NCI-H1105 (cell line): Measurements from ENCODE around the gene PPM1J.

Experiments
- DNase-seq: peaks from one replicate; lab custom pipeline; 2025; lab: John Stamatoyannopoulos, UW

The PPM1J gene

DNA sequence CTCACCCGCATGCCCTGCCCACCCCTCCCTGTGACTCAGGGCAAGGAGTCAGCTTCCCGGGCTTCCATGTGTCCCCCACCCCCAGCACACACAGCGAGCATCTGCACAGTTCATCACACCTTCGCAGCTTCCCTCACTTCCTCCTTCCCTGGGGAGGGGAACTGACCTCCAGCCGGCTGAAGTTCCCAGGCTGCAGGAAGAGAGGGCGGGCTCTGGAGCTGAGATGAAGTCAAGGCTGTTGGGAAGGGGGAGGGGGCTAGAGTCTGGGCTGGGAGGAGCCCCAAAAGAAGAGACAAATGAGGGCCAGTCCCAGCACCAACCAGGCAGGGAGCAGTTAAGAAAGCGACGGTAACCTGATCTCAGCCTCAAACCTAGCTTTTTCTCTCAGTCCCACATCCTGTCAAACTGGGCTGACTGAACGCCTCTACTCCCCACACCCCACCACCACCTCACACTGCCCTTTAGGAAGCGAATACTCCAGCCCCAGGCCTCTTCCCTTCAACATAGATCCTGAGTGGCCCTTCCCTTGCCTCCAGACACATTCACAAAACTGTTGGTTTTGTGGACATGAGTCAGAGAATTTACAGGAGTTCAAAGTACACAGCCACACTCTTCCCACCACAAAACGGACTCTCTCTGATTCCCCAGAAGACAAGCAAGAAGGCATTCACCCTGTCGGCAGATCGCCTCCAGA lies 10.1 kb downstream of the PPM1J start:
- DNase-seq: peak; percentile 75

DNA sequence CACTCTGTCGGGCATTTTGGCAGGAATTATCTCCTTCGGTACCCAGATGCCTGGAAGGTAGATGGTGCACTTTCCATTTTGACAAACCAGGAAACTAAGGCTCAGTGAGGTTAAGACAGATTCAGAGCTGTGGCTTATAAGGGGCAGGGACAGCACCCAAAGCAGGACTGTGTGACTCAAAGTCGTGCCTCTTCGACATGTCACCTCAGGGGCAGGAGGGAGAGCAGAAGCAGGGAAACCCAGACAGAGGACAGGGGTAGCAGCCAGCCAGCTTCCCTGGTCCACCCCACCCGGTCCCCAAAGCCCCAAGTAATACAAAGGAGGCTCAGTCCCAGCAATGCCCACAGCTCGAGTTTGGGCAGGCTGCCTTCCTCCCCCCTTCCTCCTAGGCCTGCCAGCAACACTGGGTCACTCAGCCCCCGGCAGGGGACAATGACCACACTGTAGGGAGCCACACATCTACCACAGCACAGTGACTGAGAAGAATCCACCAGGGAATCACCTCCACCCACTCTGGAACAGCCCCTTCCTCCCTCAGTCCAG lies 10.7 kb downstream of the PPM1J start:
- DNase-seq: no peak

DNA sequence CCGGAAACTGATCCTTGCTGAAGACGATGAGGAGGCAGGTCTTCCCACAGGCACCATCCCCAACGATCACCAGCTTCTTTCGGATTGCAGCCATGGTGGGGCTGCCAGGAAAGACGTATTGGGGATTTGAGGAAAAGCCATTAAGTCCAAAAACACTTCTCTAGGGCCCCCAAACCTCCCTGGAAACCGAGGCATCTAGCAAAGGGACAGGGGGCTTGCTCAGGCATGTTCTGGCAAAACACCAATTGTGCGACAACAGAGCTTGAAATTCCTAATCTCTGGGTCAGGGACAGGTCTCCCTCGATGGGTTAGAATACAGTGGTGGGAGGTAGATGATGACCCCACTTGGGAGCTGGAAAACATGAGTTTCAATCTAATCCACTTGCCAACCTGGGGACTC lies 11.4 kb downstream of the PPM1J start:
- DNase-seq: no peak

DNA sequence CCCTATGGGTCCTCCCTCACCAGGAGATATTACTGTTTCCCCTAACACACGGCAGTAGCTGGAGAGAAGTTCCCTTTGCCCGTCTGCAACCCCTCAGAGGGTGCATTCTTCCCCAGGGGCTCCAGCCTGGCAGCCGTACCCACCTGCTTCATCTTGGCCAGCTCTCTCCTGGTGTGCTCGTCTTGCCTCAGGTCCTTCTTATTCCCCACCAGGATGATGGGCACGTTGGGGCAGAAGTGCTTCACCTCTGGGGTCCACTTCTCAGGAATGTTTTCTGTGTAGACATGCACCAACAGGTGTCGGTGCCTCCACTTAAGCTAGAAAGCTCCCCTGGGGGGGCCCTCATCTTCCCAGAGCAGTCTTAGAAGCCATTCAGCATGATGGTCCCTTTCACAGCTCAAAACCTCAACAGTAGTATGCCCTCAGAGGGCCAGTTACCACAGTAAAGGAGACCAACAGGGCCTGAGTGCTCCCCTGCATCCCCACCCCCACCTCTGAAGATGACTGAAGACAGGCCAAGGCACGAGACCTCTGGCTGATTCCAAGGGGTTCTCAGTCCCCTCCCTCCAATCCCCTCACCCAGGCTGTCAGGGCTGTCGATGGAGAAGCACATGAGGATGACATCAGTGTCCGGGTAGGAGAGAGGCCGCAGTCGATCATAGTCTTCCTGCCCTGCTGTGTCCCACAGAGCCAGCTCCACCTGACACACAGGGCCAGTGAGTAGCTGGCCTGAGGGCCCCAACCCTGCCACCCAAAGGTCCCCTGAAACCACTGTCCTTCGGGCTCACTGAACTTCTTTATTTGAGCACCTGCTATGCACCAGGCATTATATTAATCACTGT lies 12.5 kb downstream of the PPM1J start:
- DNase-seq: no peak

DNA sequence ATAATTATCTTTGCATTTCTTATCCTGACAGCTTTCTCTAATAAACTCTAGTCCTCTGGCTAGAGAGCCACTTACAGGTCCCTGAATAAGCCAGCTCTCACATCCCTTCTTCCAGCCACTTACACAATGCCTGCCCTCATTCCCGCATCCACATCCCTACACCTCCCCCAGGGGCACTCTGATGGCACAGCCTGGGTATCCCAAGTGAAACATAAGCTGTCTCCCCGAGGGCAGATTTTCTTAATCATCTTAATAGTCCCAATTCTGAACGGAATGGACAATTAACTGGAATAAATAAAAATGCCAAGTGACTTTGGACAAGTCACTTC lies 13.1 kb downstream of the PPM1J start:
- DNase-seq: no peak

DNA sequence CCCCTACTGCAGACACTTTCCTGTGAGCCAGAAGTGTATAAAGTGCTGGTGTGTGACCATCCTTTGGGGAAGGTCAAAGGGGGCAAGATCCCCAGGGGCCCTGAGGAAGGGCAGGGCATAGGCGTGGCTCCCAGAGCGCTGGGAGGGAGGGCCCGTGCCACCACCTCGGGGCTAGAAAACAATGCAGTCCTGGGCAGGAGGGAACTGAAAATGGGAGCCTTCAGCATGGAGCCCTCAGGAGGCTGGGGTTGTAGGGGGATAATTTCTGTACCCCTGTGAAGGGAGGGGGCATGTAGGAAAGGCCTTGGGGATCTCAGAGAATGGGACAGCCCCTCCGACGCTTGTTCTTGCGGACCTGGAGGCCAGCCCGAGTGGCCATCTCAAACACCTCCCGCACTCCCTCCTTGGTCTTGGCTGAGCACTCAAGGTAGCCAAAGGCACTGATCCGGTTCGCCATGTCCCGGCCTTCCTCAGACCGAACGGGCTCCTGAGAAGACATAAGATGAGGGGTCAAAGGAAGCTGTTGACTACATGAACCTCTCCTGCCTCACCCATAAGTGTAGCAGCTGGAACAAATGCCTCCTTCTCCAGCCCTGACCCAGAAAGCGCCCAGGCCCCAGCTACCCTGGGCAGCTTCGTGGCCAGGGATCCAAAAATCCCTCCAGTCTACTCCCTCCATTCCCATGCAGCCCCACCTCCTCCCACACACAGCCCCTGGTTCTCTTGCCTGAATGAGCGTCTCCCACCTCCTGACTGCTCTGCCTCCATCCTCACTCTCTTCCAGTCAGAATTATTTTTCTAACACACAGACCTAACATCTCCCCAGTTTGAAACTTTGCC lies 13.7 kb downstream of the PPM1J start:
- no peak for DNase-seq

DNA sequence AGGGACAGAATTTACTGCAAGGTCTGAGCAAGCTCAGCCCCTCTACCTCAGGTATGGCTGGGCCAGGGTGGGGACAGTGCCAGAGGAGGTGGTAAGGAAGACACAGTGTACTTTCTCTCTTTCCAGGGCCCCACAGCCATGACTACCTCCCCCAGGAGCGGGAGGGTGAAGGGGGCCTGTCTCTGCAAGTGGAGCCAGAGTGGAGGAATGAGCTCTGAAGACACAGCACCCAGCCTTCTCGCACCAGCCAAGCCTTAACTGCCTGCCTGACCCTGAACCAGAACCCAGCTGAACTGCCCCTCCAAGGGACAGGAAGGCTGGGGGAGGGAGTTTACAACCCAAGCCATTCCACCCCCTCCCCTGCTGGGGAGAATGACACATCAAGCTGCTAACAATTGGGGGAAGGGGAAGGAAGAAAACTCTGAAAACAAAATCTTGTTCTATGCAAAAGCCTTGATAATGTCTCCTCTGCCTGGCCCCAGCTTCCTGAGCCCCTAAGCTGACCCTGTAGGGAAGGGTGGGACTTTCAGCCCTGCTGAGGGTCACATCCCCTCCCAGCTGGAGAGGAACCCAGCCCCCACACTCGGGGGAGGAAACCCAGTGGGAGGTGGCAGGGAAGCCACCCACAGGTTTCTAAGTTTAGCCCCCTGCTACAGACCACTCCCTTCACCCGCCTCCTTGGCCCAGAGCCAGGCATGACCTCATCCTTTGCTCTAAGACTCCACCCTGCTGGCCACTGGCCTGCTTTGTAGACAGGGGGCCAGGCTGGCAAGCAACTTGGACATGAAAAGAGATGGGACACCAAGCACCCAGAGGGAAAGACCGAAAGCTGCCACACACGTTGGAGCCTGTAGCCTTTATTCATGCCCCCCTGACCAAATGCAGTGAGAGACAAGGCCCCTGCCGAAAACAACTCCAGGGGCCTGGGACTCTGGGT lies 14.6 kb downstream of the PPM1J start:
- DNase-seq: peak; percentile 72

DNA sequence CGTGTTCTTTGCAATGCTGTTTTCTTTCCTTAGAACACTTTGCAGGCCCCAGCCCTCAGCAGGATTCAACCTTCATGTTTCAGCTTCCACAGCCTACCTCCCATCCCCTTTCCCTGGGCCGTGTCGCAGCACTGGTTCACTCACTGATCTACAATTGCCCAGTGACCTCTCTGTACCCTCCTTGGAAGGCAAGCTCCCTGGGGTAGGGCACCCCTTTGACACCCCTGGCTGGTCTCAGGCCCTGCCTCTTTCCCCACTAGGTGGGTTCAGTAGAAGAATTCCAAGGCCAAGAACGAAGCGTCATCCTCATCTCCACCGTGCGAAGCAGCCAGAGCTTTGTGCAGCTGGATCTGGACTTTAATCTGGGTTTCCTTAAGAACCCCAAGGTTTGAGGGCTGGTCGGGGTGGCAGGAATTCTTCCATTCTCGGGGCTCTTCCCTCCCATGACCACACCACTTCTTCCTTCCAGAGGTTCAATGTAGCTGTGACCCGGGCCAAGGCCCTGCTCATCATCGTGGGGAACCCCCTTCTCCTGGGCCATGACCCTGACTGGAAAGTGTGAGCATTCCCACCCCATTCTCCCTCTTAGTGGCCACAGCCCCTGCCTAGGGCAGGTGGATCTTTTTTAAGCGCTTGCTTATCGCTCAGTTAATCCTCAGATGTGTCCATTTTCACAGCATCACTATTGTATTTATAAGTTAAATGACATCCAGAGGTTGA lies 15.5 kb downstream of the PPM1J start:
- no peak for DNase-seq

DNA sequence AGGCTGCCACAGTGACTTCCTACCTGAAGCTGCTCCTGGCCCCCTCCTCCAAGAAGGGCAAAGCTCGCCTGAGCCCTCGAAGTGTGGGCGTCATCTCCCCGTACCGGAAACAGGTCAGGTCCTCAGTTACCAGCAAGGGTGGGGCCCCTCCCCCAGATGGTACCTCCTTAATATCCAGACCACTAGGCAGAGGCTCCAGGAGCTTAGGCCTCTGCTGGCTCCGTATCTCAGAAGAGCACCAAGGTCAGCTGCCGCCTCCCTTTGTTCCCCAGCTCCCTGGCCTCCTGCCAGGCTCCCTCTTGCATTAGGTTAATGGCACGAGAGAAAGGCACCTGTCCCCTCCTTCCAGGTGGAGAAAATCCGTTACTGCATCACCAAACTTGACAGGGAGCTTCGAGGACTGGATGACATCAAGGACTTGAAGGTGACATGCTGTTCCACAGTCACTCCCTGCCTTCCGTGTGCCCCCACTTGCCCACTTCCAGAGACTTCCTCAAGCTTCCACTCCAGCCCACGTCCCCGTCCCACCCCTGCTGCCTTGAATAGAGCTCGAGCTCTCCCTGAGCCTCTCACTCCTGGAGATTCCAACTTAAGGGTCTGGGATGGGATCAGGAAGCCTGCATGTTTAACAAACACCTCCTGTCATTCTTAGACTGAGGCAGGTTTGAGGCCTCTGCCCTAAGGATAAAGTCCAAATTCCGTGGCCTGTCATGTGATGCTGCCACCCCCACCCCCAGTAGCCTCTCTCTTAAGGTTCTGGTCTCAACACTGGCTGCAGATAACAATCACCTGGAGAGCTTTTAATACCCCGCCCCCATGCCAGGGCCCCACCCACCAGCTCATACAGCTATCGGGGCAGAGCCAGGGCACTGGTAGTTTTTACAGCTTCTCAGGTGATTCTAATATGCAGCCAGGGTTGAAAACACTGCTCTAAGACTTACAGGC lies 16.5 kb downstream of the PPM1J start:
- DNase-seq: peak; percentile 97

DNA sequence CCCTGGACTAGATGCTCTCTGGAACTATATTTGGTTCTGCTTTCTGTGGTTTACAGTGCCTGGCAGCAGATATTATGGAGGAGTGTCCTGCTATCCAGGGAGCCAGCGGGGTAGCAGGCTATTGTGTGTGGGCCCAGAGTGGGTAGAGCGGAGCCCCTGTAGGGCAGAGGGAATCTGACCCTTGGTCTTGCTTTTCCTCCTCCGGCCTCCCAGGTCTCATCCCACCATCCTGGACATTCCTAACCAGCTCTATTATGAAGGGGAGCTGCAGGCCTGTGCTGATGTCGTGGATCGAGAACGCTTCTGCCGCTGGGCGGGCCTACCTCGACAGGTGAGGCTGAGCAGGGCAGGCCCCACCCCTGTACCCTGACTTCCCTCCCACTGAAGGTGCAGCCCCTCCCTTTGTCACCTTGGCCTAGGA lies 17.3 kb downstream of the PPM1J start:
- no peak for DNase-seq

DNA sequence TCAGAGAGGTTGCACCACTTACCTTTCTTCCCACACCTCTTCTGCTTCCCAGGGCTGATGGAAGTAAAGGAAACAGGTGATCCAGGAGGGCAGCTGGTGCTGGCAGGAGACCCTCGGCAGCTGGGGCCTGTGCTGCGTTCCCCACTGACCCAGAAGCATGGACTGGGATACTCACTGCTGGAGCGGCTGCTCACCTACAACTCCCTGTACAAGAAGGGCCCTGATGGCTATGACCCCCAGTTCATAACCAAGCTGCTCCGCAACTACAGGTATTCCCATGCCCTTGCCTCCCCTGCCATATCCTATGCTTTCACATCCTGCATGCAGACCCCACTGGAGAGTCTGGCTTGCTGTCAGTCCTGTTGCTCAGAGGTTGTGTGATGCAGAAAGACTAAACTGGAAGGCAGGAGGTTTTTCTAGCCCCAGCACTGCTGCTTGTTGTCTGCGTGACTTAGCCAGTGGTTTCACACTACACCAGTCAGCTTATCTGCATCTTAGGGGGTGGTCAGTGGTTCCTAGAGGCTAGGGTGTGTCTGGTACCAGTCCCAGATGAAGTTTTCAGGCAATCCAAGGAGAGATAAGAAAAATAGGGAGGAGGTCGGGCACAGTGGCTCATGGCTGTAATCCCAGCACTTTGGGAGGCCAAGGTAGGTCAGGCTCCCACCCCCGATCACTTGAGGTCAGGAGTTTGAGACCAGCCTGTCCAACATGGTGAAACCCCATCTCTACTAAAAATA lies 18.4 kb downstream of the PPM1J start:
- no peak for DNase-seq

DNA sequence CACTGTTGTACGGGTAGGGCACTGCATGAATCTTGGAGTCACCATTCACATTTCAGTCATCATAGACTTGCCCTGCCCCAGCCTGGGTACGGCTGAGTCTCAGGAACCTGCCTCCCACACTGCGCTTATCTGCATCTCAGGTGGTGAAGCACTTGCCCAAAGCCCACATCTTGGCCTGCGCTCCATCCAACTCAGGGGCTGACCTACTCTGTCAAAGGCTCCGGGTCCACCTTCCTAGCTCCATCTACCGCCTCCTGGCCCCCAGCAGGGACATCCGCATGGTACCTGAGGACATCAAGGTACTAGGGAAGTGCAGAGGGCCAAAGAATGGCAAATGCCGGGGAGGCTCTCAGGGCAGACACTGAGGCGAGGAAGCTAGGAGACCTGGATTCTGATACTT lies 19.9 kb downstream of the PPM1J start:
- no peak for DNase-seq

DNA sequence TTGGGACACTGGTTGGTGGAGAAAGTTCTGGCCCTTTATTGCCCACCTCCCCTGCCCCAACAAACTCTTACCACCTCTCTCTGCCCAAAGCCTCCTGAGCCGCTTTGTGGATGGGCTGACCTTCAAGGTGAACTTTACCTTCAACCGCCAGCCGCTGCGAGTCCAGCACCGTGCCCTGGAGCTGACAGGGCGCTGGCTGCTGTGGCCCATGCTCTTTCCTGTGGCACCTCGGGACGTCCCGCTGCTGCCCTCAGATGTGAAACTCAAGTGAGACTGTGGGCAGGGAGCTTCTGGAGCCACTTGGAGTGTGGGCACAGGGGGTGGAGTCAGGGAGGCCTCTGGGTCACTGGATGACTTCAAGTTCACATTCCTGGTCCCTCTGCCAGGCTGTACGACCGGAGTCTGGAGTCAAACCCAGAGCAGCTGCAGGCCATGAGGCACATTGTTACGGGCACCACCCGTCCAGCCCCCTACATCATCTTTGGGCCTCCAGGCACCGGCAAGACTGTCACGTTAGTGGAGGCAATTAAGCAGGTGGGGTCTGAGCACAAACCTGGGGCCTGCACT lies 20.7 kb downstream of the PPM1J start:
- no peak for DNase-seq

DNA sequence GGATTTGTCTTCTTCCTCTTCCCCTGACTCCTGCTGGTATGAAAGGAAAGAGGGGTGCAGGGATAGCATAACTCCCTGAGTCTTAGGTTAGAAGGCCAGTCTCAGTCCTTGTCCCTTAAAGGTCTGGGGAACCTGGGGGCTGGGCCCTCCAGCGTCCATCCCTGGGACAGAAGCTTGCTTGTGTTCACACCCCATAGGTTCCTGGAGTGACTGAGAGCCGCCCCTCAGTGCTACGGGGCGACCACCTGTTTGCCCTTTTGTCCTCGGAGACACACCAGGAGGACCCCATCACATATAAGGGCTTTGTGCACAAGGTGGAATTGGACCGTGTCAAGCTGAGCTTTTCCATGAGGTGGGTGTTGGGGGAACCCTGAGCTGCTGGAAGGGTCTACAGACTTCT lies 21.3 kb downstream of the PPM1J start:
- no peak for DNase-seq

DNA sequence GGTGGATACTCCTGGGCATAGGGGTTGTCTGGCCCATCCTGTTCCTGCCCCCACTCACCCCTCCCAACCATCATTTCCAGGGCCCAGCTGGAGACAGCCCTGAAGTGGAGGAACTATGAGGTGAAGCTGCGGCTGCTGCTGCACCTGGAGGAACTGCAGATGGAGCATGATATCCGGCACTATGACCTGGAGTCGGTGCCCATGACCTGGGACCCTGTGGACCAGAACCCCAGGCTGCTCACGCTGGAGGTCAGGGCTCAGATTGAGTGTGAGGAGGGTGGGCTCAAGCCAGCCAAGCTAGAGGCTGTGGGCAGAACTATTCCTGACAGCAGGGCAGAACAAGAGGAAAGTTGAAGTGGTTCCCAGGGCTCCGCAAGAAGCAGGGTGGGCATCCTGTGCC lies 22.5 kb downstream of the PPM1J start:
- DNase-seq: no peak

DNA sequence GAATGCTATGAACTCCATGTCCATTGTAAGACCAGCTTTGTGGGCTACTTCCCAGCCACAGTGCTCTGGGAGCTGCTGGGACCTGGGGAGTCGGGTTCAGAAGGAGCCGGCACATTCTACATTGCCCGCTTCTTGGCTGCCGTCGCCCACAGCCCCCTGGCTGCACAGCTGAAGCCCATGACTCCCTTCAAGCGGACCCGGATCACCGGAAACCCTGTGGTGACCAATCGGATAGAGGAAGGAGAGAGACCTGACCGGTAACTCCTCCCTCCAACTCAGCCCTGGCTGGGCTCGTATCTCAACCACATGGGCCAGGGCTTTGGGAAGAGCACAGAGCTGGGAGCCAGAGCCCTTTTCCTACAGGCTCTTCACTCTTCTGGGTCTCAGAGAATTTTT lies 25.3 kb downstream of the PPM1J start:
- DNase-seq: no peak

DNA sequence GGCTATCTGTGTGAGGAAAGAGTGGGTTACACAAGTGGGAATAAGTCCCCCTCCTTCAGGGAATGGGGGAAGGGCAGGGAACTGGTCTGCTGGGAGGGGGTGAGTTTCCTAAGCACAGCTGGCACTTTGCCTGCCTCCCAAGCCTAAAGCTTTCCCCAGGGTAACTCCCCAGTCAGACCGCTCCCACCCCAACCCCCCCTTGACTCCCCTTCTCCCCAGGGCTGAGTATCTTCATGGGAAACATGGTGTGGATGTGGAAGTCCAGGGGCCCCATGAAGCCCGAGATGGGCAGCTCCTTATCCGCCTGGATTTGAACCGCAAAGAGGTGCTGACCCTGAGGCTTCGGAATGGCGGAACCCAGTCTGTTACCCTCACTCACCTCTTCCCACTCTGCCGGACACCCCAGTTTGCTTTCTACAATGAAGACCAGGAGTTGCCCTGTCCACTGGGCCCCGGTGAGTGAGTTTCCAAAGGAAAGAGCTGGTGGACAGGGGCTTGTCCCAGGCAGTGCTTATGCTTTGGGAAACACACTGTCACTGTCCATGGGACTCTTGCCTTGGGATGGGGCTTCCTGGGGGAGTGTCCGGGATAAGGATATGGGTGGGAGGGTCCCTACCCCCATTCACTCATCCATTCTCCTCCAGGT lies 25.8 kb downstream of the PPM1J start:
- DNase-seq: no peak

DNA sequence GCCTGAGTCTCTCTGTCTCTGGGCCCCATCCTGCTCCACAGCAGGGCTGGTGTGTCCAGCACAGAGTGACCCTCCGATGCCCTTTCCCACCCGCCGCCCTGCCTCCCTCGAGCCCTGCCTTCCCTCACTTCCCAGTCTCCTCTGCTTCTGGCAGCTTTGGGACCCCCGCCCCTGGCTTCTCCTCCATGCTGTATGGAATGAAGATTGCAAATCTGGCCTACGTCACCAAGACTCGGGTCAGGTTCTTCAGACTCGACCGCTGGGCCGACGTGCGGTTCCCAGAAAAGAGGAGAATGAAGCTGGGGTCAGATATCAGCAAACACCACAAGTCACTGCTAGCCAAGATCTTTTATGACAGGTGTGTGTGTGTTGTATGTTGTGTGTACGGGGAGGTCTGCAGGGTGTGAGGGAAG lies 26.3 kb downstream of the PPM1J start:
- no peak for DNase-seq
